ENCODE measurements around the gene MCCD1.

Gene MCCD1

DNA sequence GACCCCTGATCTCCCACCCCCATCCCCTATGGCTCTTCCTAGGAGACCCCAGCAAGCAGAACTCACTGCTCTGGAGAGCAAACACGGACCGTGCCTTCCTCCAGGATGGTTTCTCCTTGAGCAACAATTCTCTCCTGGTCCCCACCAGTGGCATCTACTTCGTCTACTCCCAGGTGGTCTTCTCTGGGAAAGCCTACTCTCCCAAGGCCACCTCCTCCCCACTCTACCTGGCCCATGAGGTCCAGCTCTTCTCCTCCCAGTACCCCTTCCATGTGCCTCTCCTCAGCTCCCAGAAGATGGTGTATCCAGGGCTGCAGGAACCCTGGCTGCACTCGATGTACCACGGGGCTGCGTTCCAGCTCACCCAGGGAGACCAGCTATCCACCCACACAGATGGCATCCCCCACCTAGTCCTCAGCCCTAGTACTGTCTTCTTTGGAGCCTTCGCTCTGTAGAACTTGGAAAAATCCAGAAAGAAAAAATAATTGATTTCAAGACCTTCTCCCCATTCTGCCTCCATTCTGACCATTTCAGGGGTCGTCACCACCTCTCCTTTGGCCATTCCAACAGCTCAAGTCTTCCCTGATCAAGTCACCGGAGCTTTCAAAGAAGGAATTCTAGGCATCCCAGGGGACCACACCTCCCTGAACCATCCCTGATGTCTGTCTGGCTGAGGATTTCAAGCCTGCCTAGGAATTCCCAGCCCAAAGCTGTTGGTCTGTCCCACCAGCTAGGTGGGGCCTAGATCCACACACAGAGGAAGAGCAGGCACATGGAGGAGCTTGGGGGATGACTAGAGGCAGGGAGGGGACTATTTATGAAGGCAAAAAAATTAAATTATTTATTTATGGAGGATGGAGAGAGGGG is 44.7 kb downstream of the MCCD1 start:
- DNase-seq: no peak

DNA sequence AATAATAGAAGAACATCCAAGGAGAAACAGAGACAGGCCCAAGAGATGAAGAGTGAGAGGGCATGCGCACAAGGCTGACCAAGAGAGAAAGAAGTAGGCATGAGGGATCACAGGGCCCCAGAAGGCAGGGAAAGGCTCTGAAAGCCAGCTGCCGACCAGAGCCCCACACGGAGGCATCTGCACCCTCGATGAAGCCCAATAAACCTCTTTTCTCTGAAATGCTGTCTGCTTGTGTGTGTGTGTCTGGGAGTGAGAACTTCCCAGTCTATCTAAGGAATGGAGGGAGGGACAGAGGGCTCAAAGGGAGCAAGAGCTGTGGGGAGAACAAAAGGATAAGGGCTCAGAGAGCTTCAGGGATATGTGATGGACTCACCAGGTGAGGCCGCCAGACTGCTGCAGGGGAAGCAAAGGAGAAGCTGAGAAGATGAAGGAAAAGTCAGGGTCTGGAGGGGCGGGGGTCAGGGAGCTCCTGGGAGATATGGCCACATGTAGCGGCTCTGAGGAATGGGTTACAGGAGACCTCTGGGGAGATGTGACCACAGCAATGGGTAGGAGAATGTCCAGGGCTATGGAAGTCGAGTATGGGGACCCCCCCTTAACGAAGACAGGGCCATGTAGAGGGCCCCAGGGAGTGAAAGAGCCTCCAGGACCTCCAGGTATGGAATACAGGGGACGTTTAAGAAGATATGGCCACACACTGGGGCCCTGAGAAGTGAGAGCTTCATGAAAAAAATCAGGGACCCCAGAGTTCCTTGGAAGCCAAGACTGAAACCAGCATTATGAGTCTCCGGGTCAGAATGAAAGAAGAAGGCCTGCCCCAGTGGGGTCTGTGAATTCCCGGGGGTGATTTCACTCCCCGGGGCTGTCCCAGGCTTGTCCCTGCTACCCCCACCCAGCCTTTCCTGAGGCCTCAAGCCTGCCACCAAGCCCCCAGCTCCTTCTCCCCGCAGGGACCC is 45.6 kb downstream of the MCCD1 start:
- DNase-seq: no peak

DNA sequence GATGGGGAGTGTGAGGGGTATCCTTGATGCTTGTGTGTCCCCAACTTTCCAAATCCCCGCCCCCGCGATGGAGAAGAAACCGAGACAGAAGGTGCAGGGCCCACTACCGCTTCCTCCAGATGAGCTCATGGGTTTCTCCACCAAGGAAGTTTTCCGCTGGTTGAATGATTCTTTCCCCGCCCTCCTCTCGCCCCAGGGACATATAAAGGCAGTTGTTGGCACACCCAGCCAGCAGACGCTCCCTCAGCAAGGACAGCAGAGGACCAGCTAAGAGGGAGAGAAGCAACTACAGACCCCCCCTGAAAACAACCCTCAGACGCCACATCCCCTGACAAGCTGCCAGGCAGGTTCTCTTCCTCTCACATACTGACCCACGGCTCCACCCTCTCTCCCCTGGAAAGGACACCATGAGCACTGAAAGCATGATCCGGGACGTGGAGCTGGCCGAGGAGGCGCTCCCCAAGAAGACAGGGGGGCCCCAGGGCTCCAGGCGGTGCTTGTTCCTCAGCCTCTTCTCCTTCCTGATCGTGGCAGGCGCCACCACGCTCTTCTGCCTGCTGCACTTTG is 46.7 kb downstream of the MCCD1 start, which contains the start of gene TNF:
Gene TNF, plus strand, starts transcription at position 231 of the 567 bp plus-strand sequence. Its CDS starts 177 bp downstream, at position 408.
- DNase-seq: no peak

DNA sequence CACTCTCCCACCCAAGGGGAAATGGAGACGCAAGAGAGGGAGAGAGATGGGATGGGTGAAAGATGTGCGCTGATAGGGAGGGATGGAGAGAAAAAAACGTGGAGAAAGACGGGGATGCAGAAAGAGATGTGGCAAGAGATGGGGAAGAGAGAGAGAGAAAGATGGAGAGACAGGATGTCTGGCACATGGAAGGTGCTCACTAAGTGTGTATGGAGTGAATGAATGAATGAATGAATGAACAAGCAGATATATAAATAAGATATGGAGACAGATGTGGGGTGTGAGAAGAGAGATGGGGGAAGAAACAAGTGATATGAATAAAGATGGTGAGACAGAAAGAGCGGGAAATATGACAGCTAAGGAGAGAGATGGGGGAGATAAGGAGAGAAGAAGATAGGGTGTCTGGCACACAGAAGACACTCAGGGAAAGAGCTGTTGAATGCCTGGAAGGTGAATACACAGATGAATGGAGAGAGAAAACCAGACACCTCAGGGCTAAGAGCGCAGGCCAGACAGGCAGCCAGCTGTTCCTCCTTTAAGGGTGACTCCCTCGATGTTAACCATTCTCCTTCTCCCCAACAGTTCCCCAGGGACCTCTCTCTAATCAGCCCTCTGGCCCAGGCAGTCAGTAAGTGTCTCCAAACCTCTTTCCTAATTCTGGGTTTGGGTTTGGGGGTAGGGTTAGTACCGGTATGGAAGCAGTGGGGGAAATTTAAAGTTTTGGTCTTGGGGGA is 47.4 kb downstream of the MCCD1 start:
- DNase-seq: no peak

DNA sequence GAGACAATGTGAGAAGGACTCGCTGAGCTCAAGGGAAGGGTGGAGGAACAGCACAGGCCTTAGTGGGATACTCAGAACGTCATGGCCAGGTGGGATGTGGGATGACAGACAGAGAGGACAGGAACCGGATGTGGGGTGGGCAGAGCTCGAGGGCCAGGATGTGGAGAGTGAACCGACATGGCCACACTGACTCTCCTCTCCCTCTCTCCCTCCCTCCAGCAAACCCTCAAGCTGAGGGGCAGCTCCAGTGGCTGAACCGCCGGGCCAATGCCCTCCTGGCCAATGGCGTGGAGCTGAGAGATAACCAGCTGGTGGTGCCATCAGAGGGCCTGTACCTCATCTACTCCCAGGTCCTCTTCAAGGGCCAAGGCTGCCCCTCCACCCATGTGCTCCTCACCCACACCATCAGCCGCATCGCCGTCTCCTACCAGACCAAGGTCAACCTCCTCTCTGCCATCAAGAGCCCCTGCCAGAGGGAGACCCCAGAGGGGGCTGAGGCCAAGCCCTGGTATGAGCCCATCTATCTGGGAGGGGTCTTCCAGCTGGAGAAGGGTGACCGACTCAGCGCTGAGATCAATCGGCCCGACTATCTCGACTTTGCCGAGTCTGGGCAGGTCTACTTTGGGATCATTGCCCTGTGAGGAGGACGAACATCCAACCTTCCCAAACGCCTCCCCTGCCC is 48.3 kb downstream of the MCCD1 start:
- DNase-seq: no peak

DNA sequence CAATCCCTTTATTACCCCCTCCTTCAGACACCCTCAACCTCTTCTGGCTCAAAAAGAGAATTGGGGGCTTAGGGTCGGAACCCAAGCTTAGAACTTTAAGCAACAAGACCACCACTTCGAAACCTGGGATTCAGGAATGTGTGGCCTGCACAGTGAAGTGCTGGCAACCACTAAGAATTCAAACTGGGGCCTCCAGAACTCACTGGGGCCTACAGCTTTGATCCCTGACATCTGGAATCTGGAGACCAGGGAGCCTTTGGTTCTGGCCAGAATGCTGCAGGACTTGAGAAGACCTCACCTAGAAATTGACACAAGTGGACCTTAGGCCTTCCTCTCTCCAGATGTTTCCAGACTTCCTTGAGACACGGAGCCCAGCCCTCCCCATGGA is 48.8 kb downstream of the MCCD1 start:
- no peak for DNase-seq

DNA sequence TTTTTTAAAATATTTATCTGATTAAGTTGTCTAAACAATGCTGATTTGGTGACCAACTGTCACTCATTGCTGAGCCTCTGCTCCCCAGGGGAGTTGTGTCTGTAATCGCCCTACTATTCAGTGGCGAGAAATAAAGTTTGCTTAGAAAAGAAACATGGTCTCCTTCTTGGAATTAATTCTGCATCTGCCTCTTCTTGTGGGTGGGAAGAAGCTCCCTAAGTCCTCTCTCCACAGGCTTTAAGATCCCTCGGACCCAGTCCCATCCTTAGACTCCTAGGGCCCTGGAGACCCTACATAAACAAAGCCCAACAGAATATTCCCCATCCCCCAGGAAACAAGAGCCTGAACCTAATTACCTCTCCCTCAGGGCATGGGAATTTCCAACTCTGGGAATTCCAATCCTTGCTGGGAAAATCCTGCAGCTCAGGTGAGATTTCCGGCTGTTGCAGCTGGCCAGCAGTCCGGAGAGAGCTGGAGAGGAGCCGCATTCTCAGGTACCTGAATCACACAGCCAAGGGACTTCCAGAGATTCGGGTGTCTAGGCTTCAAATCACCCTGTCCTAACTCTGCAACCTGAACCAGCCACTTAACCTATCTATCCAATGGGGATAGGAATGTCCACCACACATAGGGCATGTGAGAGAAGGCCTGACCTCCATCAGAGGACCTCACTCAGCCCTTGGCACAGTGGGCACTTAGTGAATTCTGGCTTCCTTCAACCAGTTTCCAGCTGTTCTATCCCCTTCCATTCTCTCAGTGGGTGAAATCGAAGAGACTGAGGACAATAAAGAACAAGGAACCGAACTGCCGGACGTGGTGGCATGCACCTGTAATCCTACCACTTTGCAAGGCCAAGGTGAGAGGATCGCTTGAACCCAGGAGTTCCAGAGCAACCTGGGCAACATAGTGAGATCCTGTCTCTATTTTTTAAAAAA is 49.7 kb downstream of the MCCD1 start:
- no peak for DNase-seq

DNA sequence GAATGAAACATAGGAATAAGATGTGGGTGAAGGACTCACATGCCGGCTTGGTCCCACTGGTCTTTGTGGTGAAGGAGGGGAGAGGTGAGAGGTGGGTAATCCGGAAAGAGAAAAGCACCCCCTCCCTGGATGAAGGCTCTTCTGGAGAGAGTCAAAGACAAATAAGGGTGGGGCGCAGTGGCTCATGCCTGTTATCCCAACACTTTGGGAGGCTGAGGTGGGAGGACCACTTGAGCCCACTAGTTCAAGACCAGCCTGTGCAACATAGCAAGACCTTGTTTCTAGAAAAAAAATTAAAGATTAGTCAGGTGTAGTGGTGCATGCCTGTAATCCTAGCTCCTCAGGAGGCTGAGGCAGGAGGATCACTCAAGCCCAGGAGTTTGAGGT is 50.4 kb downstream of the MCCD1 start:
- DNase-seq: no peak

Measured in RPMI8226 (cell line).